ENCODE data around the gene PIK3R1.
A peak's percentile ranks its signal among the peaks of the same experiment; 100 is the strongest.
"Not testable (repeated sequence)": the region's sequence is repeated elsewhere in the genome, so short reads cannot be mapped to it uniquely, and the experiment has no call there.

The PIK3R1 gene

GRCh38 chr5:68226546-68227073 is 11.1 kb downstream of the PIK3R1 start:
- no peak for DNase-seq (ENCODE audit: low read depth)

DNA sequence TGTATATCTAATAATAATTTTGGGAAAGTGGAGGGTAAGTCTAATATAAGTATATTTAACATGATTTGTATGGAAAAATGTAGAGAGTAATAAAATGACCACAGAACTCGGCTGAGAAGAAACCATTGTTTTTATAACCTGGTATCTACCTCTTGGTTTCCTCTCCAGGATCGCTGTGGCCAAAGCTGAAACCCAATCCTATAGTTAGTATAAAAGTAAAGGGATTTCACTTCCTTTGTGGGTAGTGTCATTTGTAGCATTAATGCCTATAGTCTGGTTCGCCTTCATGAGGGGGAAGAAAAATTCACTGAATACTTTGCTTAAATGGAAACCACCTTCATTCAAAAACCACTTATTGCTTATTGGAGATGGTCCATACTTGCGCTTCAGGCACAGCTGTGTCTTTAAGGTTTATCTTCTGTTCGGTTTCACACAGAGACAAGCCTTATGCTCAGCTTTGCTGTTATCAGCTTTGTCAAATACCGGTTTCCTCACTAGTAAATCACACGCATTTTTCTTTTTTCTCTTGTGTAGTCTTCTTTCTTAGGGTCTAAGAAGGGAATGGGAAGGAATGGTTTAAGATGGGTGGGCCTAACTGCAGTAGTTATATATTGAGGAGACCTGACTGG is 12.1 kb downstream of the PIK3R1 start:
- DNase-seq (ENCODE audit: low read depth) = no peak

- DNase-seq (ENCODE audit: low read depth) = no peak
Measured at GRCh38 chr5:68229416-68229815, 13.9 kb downstream of the PIK3R1 start.

DNA sequence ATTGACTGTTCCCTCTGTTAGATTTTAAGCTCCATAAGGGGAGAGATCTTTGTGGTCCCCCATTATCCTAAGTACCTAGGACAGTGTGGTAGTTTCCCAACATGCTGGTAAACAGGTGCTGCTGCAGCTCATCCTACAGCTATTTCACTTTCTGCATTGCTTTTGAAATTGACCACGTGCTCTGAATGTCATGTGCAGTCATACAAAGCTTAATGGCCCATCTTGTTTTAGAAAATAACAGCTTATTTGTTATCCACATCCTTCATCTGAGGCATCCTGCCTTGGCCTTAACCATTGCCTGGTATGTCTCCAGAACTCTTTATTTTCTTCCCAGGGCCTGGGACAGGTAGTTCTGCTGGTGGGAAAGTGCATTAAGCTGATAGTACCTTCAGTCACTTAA is 14.7 kb downstream of the PIK3R1 start:
- DNase-seq (ENCODE audit: low read depth) = no peak

GRCh38 chr5:68231414-68232076 is 16.0 kb downstream of the PIK3R1 start:
- DNase-seq (ENCODE audit: low read depth) = no peak

- DNase-seq (ENCODE audit: low read depth) = no peak
Measured at GRCh38 chr5:68232277-68232676, 16.7 kb downstream of the PIK3R1 start.

GRCh38 chr5:68233075-68233474 is 17.5 kb downstream of the PIK3R1 start:
- DNase-seq (ENCODE audit: low read depth) = no peak

DNA sequence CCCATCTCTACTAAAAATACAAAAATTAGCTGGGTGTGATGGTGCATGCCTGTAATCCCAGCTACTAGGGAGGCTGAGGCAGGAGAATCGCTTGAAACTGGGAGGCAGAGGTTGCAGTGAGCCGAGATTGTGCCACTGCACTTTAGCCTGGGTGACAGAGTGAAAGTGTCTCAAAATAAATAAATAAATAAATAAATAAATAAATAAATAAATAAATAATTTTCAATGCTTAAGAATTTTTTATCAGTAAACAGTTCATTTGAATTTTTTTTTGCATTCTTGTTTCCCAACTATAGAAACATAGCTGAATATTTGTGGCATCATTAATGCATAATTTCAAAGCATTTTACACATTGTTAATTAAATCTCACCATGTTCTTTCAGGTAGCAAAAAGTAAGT is 19.7 kb downstream of the PIK3R1 start:
- not testable (repeated sequence) for DNase-seq (ENCODE audit: low read depth)

DNA sequence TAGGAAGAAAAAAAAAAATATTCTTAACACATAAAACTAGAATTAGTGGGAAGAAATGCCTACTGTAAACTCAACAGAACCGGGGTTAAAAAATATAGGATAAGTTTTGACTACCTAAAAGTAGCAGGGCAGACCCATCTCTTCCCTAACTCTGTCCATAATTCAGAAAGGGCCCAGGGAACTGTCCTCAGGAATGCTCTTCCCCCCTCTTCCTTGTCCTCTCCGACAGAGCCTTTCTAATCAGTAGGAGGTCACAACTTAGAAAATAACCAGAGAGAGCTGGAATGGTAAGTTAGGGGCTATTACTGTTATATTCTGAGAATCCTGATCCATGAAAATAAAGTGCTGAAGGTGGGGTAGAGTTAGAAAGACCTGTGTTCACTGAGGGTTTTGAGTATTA is 22.2 kb downstream of the PIK3R1 start:
- no peak for DNase-seq (ENCODE audit: low read depth)

- DNase-seq (ENCODE audit: low read depth) = peak; percentile 72
Measured at GRCh38 chr5:68239487-68239886, 23.9 kb downstream of the PIK3R1 start.

DNA sequence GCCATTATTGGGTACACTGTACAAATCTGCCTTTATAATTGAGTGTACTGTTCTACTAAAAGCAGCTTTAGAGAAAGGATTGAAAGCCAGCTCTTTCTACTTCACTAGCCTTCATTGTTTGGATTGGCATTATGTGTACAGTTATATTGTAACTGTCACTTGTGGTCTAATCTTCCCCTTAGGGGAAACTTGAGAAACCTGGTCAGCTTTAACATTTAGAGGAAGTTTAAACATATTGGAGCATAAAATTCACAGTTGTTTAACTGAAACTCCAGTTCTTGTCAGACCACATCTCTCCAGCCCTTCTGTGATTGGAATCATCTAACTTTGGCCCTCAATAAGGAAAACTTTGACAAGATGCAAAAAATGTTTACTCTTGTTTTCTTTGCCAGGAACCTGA is 24.6 kb downstream of the PIK3R1 start:
- DNase-seq (ENCODE audit: low read depth) = no peak

GRCh38 chr5:68240771-68241170 is 25.2 kb downstream of the PIK3R1 start:
- no peak for DNase-seq (ENCODE audit: low read depth)

GRCh38 chr5:68242743-68243142 is 27.2 kb downstream of the PIK3R1 start:
- DNase-seq (ENCODE audit: low read depth) = no peak

DNA sequence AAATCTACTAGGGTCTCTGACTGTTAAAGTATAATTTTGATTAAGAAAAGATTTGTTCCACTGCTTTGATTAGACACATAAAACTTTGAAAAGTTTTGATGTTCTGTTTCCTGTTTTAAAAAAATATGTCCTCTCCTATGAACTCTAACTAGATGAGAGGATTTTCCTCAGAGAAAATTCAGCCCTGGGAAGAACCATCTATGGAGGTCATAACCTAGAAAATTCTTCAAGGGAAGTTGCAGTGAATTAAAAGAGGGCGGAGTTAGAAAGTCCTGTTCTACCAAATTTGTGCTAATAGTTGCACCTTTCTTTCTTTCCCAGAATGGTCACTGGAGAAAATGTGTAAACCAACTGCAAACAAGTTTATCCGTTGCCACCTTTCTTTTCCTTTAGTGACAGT is 27.7 kb downstream of the PIK3R1 start:
- DNase-seq (ENCODE audit: low read depth) = no peak

DNA sequence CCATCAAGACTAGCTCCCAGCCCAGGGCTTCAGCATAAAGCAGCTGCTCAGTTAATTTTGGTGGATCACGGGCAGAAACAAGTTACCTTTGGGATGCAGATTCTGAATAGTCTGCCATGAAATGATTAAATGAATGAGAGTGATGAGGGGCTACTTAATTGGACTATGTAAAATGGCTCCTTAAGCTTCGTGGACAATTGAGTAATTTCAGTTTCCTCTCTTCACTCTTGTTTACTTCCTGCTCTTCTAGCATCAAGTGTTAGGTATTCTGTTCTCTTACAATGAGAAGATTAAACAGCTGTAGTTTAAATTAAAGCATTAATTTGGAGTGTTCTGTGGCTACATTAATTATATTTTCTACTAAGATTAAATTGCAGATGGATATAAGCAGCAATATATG is 28.1 kb downstream of the PIK3R1 start:
- DNase-seq (ENCODE audit: low read depth) = no peak

- DNase-seq (ENCODE audit: low read depth) = no peak
Measured at GRCh38 chr5:68245319-68245718, 29.8 kb downstream of the PIK3R1 start.

- DNase-seq (ENCODE audit: low read depth) = no peak
Measured at GRCh38 chr5:68246802-68247201, 31.2 kb downstream of the PIK3R1 start.

GRCh38 chr5:68247627-68248026 is 32.1 kb downstream of the PIK3R1 start:
- DNase-seq (ENCODE audit: low read depth) = no peak

- no peak for DNase-seq (ENCODE audit: low read depth)
Measured at GRCh38 chr5:68248896-68249295, 33.3 kb downstream of the PIK3R1 start.

GRCh38 chr5:68249520-68249919 is 34.0 kb downstream of the PIK3R1 start:
- DNase-seq (ENCODE audit: low read depth) = no peak

DNA sequence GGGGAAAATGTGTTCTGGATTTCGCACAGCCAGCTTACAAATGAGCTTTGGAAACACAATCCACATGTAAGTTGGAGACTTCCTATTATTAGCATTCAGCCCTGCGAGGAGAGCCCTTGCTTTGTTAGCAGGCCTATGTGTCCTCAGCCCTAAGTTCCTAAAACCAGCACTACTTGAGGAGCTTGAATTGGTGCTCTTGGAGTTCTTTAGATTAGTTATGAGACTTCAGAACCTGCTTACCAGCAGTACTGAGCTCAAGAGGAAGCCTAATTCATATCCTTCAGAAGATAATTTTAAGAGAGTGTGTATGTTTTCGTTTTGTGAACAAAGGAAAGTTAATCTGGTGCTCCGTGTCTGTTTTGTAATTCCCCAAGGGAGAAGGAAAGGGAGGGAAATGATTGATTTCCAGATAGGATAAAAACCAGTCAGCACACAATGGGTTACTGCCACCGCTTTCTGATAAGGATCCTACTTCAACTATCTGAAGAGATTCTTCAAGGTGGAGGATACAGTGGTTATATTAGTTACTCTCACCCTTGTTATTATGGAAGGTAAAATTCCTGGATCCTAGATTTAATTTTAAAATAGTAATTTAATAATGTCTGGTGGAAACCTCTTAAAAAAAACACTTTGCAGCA is 35.2 kb downstream of the PIK3R1 start:
- no peak for DNase-seq (ENCODE audit: low read depth)

GRCh38 chr5:68251386-68251785 is 35.8 kb downstream of the PIK3R1 start:
- peak; percentile 49 for DNase-seq (ENCODE audit: low read depth)

GRCh38 chr5:68251804-68252522 is 36.4 kb downstream of the PIK3R1 start:
- DNase-seq (ENCODE audit: low read depth) = no peak

Measured in stimulated activated CD8-positive, alpha-beta memory T cell treated with anti-CD3 and anti-CD28 coated beads, Interleukin-12 subunit alpha, Interleukin-12 subunit beta, amount 100 ng/mL, for 4 hours (primary cell).